ENCODE data around the gene CLEC7A.
A peak's percentile ranks its signal among the peaks of the same experiment; 100 is the strongest.

Gene CLEC7A

GRCh38 chr12:10130042-10130441 lies at the start of gene CLEC7A:
CLEC7A (minus strand) TSS chr12:10130199; CDS start chr12:10130082, 117 bp downstream.
- no peak for FAIRE-seq

DNA sequence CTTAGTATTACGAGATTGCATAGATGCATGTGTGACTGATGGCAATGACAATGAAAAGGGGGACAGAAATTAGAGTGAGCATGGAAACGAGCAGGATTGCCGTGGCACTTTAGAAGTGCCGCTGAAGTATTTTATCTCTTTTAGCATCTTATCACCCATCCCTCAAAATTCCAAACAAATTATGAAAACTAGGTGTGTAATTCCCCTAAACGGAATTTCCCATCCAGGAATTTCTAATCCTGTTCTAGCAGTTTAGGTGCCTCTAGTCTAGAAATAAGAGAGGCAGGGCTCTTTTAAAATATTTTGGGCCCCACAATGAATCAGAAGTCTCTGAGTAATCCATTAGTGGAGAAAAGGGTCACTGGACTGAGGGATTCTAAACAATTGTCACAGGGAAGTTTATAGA lies 49.8 kb upstream of the CLEC7A start:
- FAIRE-seq: peak; percentile 58

DNA sequence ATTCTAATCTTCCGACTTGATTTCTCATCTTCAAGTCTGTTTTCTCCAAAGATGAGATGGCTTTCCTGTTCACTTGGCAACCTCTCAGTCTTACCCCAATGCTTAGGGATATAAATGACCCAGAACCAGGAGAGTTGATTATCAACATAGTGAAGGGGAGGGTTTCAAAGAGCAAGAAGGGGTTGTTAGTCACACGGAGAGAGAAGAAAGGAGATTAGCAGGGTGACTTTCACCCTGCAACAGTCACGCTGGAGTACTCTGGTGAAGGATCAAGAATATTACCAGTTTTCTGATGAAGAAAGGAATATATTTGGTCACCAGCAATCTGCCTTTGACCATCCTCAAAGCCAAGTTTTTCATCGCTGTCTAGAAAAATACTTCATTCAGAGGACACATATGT lies 48.8 kb upstream of the CLEC7A start, which contains the start of gene TMEM52B:
Gene TMEM52B, plus strand, starts transcription at position 212 of the 400 bp plus-strand sequence. CDS start 543 bp downstream, outside the sequence.
- no peak for FAIRE-seq

DNA sequence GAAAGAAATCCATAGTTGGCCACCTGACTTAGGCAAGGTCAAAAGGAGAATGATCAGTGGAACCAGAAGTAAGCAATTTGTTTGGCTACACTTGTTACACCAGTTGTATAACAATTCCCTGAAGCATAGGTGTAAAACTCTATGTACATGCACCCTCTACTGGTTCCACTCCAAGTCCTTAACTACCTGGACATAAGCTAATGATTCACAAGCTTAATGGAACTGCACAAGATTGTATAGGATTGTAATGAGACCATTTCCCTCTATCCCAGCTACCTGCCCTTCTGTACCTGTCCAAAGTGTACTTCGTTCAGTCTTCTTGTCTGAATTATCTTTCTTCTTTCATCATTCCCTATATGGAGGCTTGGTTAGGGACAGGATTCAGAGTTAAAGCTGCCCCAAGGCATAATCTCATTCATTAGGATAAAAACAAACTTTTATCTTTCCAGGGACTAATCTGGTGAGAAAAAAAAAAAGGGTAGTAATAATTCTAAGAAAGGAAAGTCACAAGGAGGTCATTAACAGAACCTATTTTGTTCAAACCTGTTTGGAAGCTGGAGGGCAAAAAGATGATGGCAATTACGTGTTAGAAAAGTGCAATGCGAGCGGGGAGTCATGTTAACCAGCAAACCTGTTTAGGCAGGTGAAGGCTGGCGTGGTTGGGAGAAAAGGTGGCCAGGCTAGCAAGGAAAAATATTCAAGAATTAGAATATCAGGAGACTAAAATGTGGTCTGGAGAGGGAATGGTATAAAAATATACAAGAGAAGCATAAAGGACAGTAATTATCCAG lies 46.0 kb upstream of the CLEC7A start:
- no peak for FAIRE-seq

DNA sequence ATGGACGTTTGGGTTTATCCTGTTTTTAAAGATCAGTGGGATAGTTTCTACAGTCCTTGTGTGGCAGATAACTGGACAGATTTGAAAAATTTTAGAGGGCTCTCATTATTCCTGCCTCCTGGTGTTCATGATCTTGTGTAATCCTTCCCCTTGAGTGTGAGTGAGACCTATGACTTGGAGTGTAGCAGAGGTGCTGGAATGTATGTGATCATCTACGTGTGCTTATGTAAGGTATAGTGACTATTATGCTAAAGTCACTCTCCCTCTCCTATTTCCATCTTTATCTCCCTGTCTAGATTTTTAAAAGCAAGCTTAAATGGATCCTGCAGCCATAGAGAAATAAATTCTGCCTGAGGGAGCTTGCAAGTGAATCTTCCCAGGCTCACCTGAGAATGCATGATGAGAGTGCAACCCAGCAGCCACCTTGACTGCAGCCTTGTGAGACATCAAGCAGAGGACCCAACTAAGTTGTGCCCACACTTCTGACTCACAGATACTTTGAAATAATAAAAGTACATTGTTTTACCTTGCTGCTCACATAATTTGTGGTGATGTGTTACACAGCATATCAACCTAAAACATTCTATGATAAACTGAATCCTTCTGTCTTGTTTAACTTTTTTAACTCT lies 45.1 kb upstream of the CLEC7A start:
- FAIRE-seq: no peak

GRCh38 chr12:10171973-10172728 lies 42.2 kb upstream of the CLEC7A start, which contains the start of gene OLR1:
OLR1 (minus strand) TSS chr12:10172132; CDS start chr12:10172077, 55 bp downstream.
- FAIRE-seq: peak; percentile 75

GRCh38 chr12:10170216-10170615 lies 40.2 kb upstream of the CLEC7A start:
- peak; percentile 77 for FAIRE-seq

DNA sequence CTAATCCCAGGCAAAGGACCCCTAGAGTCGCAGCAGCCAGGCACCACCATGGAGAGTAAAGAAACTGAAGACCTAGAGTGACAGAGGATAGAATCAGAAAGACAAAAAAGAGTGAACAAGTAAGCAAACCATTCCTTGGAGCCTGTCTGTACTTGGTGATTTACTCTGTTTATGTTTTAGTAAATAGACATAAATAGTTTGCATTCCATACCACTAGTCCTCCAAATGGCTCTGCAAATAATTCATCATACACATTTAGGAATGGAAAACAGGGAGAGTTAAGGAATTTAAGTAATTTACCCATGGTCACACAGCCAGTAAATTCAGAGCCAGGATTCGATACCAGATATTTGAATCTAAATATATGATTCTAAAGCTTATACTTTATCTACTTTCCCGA lies 39.1 kb upstream of the CLEC7A start:
- FAIRE-seq: peak; percentile 95

- peak; percentile 80 for FAIRE-seq
Observed at GRCh38 chr12:10167599-10167998, 37.6 kb upstream of the CLEC7A start.

GRCh38 chr12:10165421-10165820 lies 35.4 kb upstream of the CLEC7A start:
- FAIRE-seq: no peak

GRCh38 chr12:10163084-10163483 lies 33.1 kb upstream of the CLEC7A start:
- no peak for FAIRE-seq

DNA sequence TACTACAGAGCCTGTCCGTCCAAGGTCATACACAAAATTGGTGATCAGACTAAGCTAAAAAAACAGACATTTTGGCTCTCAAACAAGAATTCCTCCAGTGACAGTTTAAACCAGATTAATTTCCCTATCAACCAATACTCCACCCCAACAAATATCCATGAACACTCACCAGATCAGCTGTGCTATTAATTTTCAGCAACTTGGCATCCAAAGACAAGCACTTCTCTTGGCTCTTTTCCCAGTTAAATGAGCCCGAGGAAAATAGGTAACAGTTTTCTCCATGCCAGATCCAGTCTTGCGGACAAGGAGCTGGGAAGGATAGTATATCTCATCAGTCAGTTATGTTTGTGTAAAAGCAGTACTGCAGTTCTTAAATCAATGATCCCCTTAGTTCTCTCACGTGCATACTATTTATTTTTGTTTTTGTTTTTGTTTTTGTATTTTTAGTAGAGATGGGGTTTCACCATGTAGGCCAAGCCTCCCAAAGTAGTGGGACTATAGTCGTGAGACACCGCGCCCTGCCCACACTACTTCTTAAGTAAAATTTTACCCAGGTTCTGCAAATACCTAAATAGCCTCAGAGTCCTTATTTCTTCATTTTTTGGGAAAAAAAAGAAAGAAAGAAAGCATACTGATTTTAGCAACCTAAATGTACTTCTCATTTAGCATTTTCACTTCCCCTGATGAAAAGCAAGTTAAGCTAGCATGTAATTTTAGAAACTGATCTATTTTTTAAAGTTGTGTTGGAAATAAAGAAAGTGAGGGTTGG lies 30.8 kb upstream of the CLEC7A start:
- FAIRE-seq: no peak

GRCh38 chr12:10159280-10159679 lies 29.3 kb upstream of the CLEC7A start:
- no peak for FAIRE-seq

DNA sequence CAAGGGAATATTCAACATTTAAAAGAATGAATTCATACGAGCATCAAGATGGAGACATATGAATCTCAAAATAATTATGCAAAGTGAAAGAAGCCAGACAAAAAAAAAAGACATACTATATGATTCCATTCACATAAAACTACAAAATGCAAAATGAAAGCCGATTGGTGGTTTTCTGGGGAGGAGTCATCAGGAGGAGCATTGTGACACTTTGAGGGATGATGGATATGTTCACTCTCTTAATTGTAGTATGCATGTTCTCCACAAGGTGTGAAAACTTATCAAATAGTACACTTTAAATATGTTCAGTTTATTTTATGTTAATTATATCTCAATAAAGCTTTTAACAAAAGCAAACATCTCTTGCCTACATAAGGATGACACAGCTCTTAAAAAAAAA lies 28.4 kb upstream of the CLEC7A start:
- FAIRE-seq: no peak

- peak; percentile 49 for FAIRE-seq
Observed at GRCh38 chr12:10155966-10156365, 26.0 kb upstream of the CLEC7A start.

GRCh38 chr12:10154145-10154496 lies 24.1 kb upstream of the CLEC7A start:
- no peak for FAIRE-seq

DNA sequence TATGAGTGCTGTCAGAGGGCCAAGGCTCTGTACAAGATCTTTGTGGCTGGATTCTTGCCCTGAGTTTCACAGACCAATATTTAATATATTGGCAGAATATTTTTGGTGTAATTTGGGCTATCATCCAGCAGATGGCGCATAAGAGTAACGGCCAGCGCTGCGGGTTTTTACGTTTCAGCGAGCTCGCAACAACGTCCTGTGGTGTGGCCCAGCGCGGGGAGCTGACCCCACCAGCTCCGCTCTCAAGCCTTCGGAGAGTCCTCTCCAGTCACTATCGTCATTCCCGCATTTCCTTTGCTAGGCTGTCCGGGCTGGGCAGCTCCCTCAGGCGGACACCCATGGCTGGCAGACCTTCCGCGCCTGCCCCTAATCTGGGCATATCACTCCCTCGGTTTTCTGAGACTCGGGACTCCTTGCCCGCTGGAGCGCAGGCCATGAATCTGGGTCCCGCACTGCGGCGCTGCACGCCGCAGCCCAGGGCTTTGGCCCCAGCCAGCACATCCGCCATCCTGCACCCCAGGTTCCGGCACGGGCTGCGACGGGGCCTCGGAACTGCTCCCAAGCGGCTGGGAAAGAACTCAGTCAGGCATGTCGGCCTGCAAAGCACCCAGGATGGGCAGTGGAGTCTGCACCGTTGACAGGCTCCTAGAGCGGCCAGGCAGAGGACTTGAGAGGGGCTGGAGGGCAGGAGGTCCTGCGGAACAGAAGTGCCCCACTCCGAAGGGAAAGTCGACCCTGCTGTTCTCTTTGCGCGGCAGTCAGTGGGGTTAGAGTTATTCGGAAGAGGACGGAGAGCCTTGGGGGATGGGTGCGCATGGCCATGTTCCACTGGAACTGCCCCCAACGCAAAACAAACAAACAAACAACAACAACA lies 23.5 kb upstream of the CLEC7A start:
- no peak for FAIRE-seq

- FAIRE-seq: no peak
Observed at GRCh38 chr12:10151621-10152020, 21.6 kb upstream of the CLEC7A start.

DNA sequence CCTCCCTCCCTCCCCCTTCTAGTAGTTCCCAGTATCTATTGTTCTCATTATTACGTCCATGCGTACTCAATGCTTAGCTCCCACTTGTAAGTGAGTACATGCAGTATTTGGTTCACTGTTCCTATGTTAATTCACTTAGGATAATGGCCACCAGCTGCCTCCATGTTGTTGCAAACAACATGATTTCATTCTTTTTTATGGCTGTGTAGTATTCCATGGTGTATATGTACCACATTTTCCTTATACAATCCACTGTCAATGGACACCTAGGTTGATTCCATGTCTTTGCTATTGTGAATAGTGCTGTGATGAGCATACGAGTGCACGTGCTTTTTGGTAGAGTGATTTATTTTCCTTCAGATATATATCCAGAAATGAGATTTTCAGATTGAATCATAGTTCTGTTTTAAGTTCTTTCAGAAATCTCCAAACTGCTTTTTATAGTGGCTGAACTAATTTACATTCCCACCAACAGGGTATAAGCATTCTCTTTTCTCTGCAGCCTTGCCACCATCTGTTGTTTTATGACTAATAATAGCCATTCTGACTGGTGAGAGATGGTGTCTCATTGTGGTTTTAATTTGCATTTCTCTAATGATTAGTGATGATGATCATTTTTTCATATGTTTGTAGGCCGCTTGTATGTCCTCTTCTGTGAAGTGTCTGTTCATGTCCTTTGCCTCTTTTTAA lies 17.9 kb upstream of the CLEC7A start:
- FAIRE-seq: no peak

DNA sequence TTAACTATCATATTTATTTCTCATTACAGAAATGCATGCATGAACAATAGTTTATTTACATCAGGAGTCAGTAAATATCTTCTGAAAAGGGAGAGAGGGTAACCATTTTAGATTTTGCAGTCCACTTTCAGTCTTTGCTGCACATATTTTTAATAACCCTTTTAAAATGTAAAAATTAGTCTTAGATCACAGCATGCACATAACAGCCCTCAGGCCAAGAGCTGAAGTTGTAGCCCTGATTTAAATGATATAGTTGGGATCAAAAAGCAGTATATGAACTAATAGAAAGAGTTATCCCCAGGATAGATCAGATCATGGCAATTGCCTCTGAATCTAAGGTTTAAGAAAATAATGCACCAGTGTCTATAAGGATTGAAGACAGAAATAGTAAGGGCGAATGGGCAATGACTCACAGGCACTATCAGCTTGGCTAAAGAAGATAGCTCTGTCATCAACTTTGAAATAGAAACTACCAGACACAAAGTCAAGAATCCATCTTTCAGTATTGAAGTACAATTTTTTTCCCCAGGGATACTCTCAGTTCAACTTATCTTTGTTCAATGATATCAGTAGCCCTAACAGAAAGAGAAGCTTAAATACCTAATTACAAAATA lies 13.1 kb upstream of the CLEC7A start:
- FAIRE-seq: peak; percentile 53

GRCh38 chr12:10140001-10140400 lies 10.0 kb upstream of the CLEC7A start:
- peak; percentile 73 for FAIRE-seq
